Measurements from ENCODE around the gene PPM1L. TPM values are rescaled to one million over a fixed set of nuclear protein-coding genes. Genes with fewer than 3 reads are reported as not detected.

PPM1L gene
- total and polyA plus RNA-seq, 10 of the 15 experiments (the other 5 are each of a cell fraction or from before 2014, with no cell fraction given), result under 0.01 to 0.33 (median 0.06) TPM; not detected in 1

DNA sequence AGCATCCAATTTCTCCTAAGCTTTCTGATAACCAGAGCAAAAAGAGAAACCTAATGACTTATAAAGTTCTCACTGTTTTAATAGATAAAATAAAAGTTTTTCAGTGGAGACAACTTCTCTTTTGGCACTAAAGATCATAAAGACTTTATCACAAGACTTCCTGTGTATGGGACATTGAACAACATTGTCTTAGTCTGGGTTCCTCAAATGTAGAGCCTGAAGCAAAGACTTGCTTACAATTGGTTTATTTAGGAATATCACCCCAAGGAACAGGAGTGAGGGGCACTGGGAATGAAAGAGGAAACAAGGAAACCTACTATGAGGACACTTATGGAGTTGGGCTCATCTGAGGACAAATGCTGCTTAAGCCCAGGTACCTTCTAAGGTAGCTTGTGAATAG, 221.7 kb downstream of the PPM1L start (continued):
- TF ChIP-seq PML (IDR thresholded peaks at IDR 0.05; ENCODE audit: low read length) (no peak), YBX1 (IDR thresholded peaks at IDR 0.05) (no peak), CREM (IDR thresholded peaks at IDR 0.05; ENCODE audit: low read depth) (no peak), NFYB (IDR thresholded peaks at IDR 0.05; ENCODE audit: insufficient read depth, low read depth, low read length) (no peak), SPI1 (IDR thresholded peaks at IDR 0.05; ENCODE audit: borderline replicate concordance, insufficient read depth, low read depth, low read length) (no peak)

DNA sequence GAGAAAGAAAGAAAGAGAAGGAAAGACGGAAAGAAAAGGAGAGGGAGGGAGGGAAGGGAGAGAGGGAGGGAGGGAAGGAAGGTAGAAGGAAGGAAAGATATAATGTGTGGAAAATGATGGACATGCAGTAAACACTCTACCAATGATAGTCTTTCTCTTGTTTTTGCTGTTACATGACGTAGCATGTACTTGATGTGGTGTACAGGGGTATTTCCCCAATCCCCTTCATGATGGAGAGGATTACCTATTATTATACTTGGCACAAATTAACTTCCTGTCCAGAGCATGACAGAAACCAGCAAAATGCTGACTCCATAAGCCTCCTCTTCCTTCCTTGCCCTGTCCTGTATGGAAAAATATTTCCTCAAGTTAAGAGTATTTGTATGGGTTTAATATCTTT, 224.7 kb downstream of the PPM1L start:
- H3K4me3 ChIP-seq, result no peak overlapping the region
- H3K4me2 ChIP-seq (ENCODE audit: control insufficient read depth, insufficient read depth), result no peak overlapping the region
- WGBS (ENCODE audit: insufficient coverage, insufficient replicate concordance, low lambda C conversion rate, missing lambda C conversion rate), result 30% methylated on average over 2 of the region's 2 CpGs
- no peak overlapping the region for H2AFZ ChIP-seq (ENCODE audit: control insufficient read depth, low read depth, low read length)
- ATAC-seq (peak; percentile 77), DNase-seq (ENCODE audit: low read depth, low spot score) (no peak), FAIRE-seq (no peak)
- H3K27ac ChIP-seq (ENCODE audit: control insufficient read depth, insufficient read depth), result no peak overlapping the region
- ChIA-PET SMC1A (ENCODE audit: uncharacterized antibody, unreplicated experiment) (interaction anchor here (0.7 kb wide), 1 partner anchor 20 kb away, joined by 3 read pairs; no protein-coding TSS in a partner anchor), RAD21 (ENCODE audit: unreplicated experiment) (interaction anchor here (0.6 kb wide), 1 partner anchor 296 kb away, joined by 3 read pairs; no protein-coding TSS in a partner anchor), POLR2A (no interaction called here), CTCF (no interaction called here)
- H3K4me1 ChIP-seq (ENCODE audit: control insufficient read depth, insufficient read depth, low read length), result no peaks in the 10 kb centered on the region
- no peaks in the 10 kb centered on the region for H3K36me3 ChIP-seq (ENCODE audit: control insufficient read depth in 2 of 2, insufficient read depth in 2 of 2, low read length in 1 of 2)
- H3K9ac ChIP-seq (ENCODE audit: control insufficient read depth, insufficient read depth, low read length), result no peak overlapping the region
- no peaks in the 10 kb centered on the region for H3K79me2 ChIP-seq (ENCODE audit: control insufficient read depth, insufficient read depth, low read length)
- intact Hi-C loops (cut with micrococcal nuclease; ENCODE audit: unreplicated experiment), result no loop called here
- BruUV-seq (replicated peaks), result no TSS peak
- in situ Hi-C loops (cut with MboI), result no loop called here
- no peaks in the 10 kb centered on the region for H4K20me1 ChIP-seq (ENCODE audit: control insufficient read depth, insufficient read depth)
- no peaks in the 10 kb centered on the region for H3K27me3 ChIP-seq (replicated peaks in 1 of 2; ENCODE audit: control insufficient read depth in 2 of 2, insufficient read depth in 2 of 2, low read length in 1 of 2)
- H3K9me3 ChIP-seq (replicated peaks; ENCODE audit: control insufficient read depth, insufficient read depth, low read length), result no peaks in the 10 kb centered on the region; the same call in 2 of the 3 replicates
- TF ChIP-seq CREB1 (IDR thresholded peaks at IDR 0.05; ENCODE audit: low read depth) (peak; percentile 78), IRF4 (IDR thresholded peaks at IDR 0.05; ENCODE audit: low read depth, low read length) (peak; percentile 81), ASH2L (IDR thresholded peaks at IDR 0.05; ENCODE audit: borderline replicate concordance, low read depth) (no peak), TCF7 (IDR thresholded peaks at IDR 0.05; ENCODE audit: borderline replicate concordance) (peak; percentile 95), EED (IDR thresholded peaks at IDR 0.05; ENCODE audit: low read depth) (0 out of 2 replicates have a peak, but pooled peaks have one; percentile 30), IKZF1 (conservative IDR thresholded peaks at IDR 0.05) (0 out of 2 replicates have a peak, but pooled peaks have one; percentile 12), JUNB (IDR thresholded peaks at IDR 0.05) (peak; percentile 73), POU2F2 (IDR thresholded peaks at IDR 0.05; ENCODE audit: borderline replicate concordance, low read depth, low read length) (no peak), NFYA (IDR thresholded peaks at IDR 0.05; ENCODE audit: borderline replicate concordance, low read depth, low read length) (no peak)
- TF ChIP-seq, protein P1, sequence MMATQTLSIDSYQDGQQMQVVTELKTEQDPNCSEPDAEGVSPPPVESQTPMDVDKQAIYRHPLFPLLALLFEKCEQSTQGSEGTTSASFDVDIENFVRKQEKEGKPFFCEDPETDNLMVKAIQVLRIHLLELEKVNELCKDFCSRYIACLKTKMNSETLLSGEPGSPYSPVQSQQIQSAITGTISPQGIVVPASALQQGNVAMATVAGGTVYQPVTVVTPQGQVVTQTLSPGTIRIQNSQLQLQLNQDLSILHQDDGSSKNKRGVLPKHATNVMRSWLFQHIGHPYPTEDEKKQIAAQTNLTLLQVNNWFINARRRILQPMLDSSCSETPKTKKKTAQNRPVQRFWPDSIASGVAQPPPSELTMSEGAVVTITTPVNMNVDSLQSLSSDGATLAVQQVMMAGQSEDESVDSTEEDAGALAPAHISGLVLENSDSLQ (IDR thresholded peaks at IDR 0.05), result peak; percentile 74
- TF ChIP-seq, protein P2, sequence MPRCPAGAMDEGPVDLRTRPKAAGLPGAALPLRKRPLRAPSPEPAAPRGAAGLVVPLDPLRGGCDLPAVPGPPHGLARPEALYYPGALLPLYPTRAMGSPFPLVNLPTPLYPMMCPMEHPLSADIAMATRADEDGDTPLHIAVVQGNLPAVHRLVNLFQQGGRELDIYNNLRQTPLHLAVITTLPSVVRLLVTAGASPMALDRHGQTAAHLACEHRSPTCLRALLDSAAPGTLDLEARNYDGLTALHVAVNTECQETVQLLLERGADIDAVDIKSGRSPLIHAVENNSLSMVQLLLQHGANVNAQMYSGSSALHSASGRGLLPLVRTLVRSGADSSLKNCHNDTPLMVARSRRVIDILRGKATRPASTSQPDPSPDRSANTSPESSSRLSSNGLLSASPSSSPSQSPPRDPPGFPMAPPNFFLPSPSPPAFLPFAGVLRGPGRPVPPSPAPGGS (IDR thresholded peaks at IDR 0.05; ENCODE audit: borderline replicate concordance, insufficient read depth, low read depth, low read length, poor library complexity, severe bottlenecking), result peak; percentile 23
- TF ChIP-seq, protein P3, sequence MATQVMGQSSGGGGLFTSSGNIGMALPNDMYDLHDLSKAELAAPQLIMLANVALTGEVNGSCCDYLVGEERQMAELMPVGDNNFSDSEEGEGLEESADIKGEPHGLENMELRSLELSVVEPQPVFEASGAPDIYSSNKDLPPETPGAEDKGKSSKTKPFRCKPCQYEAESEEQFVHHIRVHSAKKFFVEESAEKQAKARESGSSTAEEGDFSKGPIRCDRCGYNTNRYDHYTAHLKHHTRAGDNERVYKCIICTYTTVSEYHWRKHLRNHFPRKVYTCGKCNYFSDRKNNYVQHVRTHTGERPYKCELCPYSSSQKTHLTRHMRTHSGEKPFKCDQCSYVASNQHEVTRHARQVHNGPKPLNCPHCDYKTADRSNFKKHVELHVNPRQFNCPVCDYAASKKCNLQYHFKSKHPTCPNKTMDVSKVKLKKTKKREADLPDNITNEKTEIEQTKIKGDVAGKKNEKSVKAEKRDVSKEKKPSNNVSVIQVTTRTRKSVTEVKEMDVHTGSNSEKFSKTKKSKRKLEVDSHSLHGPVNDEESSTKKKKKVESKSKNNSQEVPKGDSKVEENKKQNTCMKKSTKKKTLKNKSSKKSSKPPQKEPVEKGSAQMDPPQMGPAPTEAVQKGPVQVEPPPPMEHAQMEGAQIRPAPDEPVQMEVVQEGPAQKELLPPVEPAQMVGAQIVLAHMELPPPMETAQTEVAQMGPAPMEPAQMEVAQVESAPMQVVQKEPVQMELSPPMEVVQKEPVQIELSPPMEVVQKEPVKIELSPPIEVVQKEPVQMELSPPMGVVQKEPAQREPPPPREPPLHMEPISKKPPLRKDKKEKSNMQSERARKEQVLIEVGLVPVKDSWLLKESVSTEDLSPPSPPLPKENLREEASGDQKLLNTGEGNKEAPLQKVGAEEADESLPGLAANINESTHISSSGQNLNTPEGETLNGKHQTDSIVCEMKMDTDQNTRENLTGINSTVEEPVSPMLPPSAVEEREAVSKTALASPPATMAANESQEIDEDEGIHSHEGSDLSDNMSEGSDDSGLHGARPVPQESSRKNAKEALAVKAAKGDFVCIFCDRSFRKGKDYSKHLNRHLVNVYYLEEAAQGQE (IDR thresholded peaks at IDR 0.05; ENCODE audit: low read depth, low read length), result no peak
- TF ChIP-seq, protein P4, sequence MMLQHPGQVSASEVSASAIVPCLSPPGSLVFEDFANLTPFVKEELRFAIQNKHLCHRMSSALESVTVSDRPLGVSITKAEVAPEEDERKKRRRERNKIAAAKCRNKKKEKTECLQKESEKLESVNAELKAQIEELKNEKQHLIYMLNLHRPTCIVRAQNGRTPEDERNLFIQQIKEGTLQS (IDR thresholded peaks at IDR 0.05; ENCODE audit: borderline replicate concordance, extremely low read depth, low read depth, low read length), result no peak

Measured in GM12878 (cell line).